ENCODE data around the gene HIVEP1. TPM values are rescaled to one million over a fixed set of nuclear protein-coding genes. Genes with fewer than 3 reads are reported as not detected.

HIVEP1 gene
- total RNA-seq, 2 donors from 2014 or later, result 54.3 to 75.6 TPM

GRCh38 chr6:11978169-11978987, 33.7 kb upstream of the HIVEP1 start:
- Mint-ChIP-seq H3K27ac (peak overlapping the region in 1 of 2 donors; percentile 22), H3K9me3 (peaks cover 0 to 6% of the 10 kb centered on the region in 2 donors)
- no peak for ATAC-seq

GRCh38 chr6:11979866-11980265, 32.2 kb upstream of the HIVEP1 start:
- no peak for ATAC-seq
- no peak for DNase-seq (ENCODE audit: low spot score in 2 of 2)
- H3K27ac Mint-ChIP-seq, result no peak overlapping the region
- no peaks in the 10 kb centered on the region for H3K9me3 Mint-ChIP-seq
- H3K36me3 Mint-ChIP-seq, result peaks cover 0 to 3% of the 10 kb centered on the region in 2 donors

More at GRCh38 chr6:11978169-11978987, 33.7 kb upstream of the HIVEP1 start:
- peaks cover 0 to 11% of the 10 kb centered on the region in 2 donors for H3K36me3 Mint-ChIP-seq
- no peak for DNase-seq (ENCODE audit: low spot score in 2 of 2)

- no peak for ATAC-seq
- H3K27ac Mint-ChIP-seq, result no peak overlapping the region
Observed at GRCh38 chr6:11983306-11983705, 28.8 kb upstream of the HIVEP1 start.

GRCh38 chr6:11987386-11987785, 24.7 kb upstream of the HIVEP1 start:
- no peak for DNase-seq (ENCODE audit: low spot score in 2 of 2)
- H3K27ac Mint-ChIP-seq, result no peak overlapping the region
- H3K36me3 Mint-ChIP-seq, result no peaks in the 10 kb centered on the region
- no peak for ATAC-seq
- no peaks in the 10 kb centered on the region for H3K9me3 Mint-ChIP-seq

More at GRCh38 chr6:11983306-11983705, 28.8 kb upstream of the HIVEP1 start:
- DNase-seq (ENCODE audit: low spot score in 2 of 2), result no peak
- H3K36me3 Mint-ChIP-seq, result no peaks in the 10 kb centered on the region
- H3K9me3 Mint-ChIP-seq, result no peaks in the 10 kb centered on the region

DNA sequence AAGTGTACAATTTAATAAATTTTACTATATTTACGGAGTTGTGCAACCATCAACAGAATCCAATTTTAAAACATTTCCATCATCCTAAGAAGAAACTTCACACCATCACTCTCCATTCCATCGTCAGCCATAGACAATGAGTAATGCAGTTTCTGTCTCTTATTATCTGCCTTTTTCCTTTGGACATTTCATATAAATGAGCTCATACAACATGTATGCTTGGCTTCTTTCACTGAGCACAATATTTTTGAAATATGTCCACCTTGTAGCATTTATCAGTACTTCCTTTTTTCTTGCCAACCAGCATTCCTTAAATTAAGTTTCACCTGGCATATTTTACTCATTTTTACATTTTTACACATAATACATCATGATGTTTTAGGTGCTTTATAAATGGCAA, 22.7 kb upstream of the HIVEP1 start:
- Mint-ChIP-seq H3K9me3 (no peaks in the 10 kb centered on the region), H3K27ac (peak overlapping the region in 1 of 2 donors; percentile 59), H3K36me3 (no peaks in the 10 kb centered on the region)
- no peak for DNase-seq (ENCODE audit: low spot score in 2 of 2)
- ATAC-seq, result no peak

DNA sequence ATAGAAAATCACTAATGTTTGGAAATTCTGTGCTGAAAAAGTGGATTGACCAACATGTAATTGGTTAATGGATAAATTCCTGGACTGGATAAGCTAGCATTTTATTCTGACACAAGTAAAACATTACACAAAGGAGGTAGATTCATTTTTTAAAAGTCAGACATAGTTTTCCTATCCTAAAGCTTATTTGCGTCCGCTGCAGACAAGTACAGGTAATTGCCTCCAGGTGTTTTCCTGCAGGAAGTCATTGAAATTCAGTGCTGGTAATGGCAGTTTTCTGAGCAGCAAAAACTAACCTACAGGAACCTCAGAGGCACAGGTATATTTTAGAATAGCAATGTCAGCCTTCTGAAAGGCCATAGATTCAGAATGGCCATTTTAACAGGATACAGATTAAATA, 20.0 kb upstream of the HIVEP1 start:
- H3K36me3 Mint-ChIP-seq, result no peaks in the 10 kb centered on the region
- H3K9me3 Mint-ChIP-seq, result peaks cover 0 to 4% of the 10 kb centered on the region in 2 donors
- DNase-seq (ENCODE audit: low spot score in 2 of 2) (no peak), ATAC-seq (no peak)
- no peak overlapping the region for H3K27ac Mint-ChIP-seq

GRCh38 chr6:11994875-11995461, 17.1 kb upstream of the HIVEP1 start:
- Mint-ChIP-seq H3K9me3 (peaks cover 0 to 13% of the 10 kb centered on the region in 2 donors), H3K27ac (no peak overlapping the region), H3K36me3 (no peaks in the 10 kb centered on the region)
- ATAC-seq, result no peak
- DNase-seq (ENCODE audit: low spot score in 2 of 2), result no peak

DNA sequence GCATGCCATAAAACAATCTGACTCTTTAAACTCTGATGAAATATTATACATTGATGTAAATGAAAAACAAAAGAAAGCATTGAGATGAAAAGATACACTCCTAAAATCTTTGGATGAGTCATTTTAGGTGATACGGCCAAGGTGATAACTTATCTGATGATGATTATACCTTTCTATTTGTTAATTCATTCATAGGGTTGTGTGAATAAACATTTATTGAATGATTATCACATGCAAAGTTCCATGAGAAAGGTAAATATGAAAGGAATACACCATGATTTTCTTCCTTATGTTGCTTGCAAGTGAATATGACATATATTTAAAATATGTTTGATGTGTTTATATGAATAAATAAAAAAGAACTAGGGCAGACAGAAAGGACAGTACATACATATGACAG, 15.4 kb upstream of the HIVEP1 start:
- Mint-ChIP-seq H3K36me3 (no peaks in the 10 kb centered on the region), H3K27ac (no peak overlapping the region), H3K9me3 (peaks cover 0 to 13% of the 10 kb centered on the region in 2 donors)
- ATAC-seq (no peak), DNase-seq (ENCODE audit: low spot score in 2 of 2) (no peak)

GRCh38 chr6:11999246-11999645, 12.9 kb upstream of the HIVEP1 start:
- no peak overlapping the region for H3K27ac Mint-ChIP-seq
- H3K36me3 Mint-ChIP-seq, result no peaks in the 10 kb centered on the region
- DNase-seq (ENCODE audit: low spot score in 2 of 2) (no peak), ATAC-seq (no peak)
- peaks cover 0 to 13% of the 10 kb centered on the region in 2 donors for H3K9me3 Mint-ChIP-seq

DNA sequence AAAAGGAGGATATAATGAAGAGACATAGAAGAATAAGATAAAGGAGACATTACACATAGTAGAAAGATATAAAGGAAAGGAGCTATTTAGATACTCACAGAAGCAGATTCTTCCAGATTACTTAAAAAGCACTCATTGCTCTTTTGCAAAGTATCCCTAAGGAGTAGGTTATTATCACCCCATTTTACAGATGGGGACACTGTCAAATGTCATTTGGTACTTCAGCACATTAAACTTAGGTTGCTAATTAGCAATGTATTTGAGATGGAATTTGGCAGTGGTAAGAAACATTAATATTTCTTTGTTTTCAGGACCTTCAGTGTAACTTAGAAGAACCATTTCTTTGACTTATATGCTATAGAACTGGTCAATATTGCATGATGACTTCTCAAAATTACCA, 11.9 kb upstream of the HIVEP1 start:
- Mint-ChIP-seq H3K9me3 (peaks cover 0 to 13% of the 10 kb centered on the region in 2 donors), H3K27ac (no peak overlapping the region), H3K36me3 (no peaks in the 10 kb centered on the region)
- ATAC-seq (no peak), DNase-seq (ENCODE audit: low spot score in 2 of 2) (no peak)

GRCh38 chr6:12001004-12001705, 11.0 kb upstream of the HIVEP1 start:
- H3K27ac Mint-ChIP-seq, result no peak overlapping the region
- ATAC-seq (peak in 1 of 2 donors; percentile 51), DNase-seq (ENCODE audit: low spot score in 2 of 2) (no peak)
- H3K36me3 Mint-ChIP-seq, result no peaks in the 10 kb centered on the region
- peaks cover 0 to 12% of the 10 kb centered on the region in 2 donors for H3K9me3 Mint-ChIP-seq

DNA sequence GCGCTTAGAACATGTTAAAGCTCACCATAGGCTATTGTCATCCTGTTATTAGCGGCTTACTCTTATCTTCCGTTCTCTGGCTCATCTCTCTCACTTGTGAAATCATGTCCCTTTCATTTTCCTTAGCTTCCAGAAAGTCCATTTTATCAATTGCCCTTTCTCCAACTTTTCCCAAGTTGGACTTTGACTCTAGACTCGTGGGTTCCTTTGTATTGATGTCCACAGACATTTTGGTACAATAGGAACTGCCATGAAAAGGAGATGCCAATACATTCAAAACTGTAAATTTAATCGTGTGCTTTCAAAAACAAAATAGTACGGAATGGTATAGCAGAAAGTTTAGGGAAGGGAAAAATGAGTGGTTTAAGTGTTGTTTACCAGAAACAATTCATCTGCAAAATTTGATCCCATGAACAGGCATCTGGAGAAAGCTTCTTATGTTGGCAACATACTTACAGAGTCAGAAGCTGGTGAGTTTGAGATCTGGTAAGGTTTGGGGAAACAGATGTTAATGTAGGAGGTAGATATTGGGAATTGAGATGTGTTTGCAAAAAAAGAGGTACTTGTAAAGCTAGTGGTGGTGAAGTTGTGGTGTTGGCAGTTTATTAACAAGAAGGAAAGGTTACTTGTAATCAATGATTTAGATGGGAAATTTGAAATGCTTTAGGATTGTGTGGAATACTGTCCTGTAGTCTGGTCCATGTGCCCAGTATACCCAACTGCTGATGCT, 10.2 kb upstream of the HIVEP1 start:
- Mint-ChIP-seq H3K36me3 (no peaks in the 10 kb centered on the region), H3K9me3 (peaks cover 0 to 15% of the 10 kb centered on the region in 2 donors)
- no peak for DNase-seq (ENCODE audit: low spot score in 2 of 2)

DNA sequence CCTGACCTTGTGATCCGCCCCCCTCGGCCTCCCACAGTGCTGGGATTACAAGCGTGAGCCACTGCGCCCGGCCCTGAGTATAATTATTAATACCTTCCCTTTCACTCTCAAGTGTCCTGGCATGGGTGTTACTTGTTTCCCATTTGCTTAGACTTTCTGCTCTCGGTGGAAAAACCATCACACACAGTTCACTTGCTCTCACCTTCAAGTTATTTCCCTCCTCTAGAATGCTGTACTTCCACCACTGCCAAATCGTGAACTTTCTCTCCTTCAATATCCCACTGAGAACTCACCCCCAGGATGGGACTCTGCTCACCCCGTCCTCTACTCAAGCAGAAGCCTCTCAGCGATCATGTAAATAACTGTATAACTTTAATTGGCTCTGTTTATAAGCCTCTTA, 4.6 kb upstream of the HIVEP1 start:
- H3K27ac Mint-ChIP-seq, result no peak overlapping the region
- no peak for DNase-seq (ENCODE audit: low spot score in 2 of 2)

More for the DNA sequence above, 10.2 kb upstream of the HIVEP1 start:
- no peak overlapping the region for H3K27ac Mint-ChIP-seq
- ATAC-seq, result no peak

GRCh38 chr6:12007887-12008286, 4.2 kb upstream of the HIVEP1 start:
- ATAC-seq, result no peak
- Mint-ChIP-seq H3K36me3 (peaks cover 18 to 23% of the 10 kb centered on the region in 2 donors), H3K27ac (peak overlapping the region; percentile 99 to 100), H3K9me3 (peaks cover 0 to 5% of the 10 kb centered on the region in 2 donors)
- DNase-seq (ENCODE audit: low spot score in 2 of 2), result no peak

More for the DNA sequence above, 4.6 kb upstream of the HIVEP1 start:
- Mint-ChIP-seq H3K36me3 (peaks cover 17 to 22% of the 10 kb centered on the region in 2 donors), H3K9me3 (peaks cover 0 to 5% of the 10 kb centered on the region in 2 donors)
- ATAC-seq, result no peak

DNA sequence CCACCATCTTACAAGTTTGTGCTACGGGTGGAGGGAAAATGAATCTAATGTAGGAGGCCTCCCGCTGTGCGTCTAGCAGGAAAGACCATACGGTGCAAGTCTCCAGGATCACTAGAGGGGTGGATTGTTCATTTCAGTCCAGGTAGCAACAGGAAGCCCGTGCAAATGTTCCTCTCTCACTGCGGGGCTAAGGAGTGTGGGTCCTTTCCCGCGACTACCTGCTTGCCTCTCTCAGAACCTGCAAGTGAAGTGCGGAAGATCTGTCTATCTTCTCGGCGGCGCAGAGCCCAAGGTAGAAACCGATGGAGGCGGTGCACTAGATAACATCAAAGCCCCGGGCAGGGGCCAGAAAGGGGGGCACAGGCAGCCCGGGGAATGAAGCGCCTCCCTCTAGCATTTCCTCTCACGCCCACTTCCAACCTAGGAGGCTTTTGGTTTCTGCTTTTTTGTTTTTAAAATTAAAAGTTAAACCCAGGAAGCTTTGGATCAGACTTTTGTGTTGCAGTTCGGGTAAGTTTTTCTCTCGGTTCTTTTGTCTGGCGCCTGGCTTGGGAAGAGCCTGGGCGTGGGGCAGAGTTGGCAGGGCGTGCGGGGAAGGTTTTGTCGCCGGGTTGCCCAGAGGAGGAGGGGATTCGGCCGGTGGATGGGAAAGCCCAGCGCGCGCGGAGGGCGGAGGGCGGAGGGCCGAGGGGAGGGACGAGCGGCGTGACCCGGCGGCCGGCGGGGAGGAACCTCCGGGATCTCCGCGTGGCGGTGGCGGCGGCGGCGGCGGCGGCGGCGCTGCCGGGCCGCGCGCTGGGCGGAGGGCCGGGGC, 3.5 kb upstream of the HIVEP1 start:
- Mint-ChIP-seq H3K9me3 (peaks cover 0 to 5% of the 10 kb centered on the region in 2 donors), H3K36me3 (peaks cover 24 to 30% of the 10 kb centered on the region in 2 donors), H3K27ac (peak overlapping the region; percentile 99 to 100)
- DNase-seq (ENCODE audit: low spot score in 2 of 2), result peak; percentile 76 to 81
- peak; percentile 17 to 50 for ATAC-seq
